HT-29 (cell line): Measurements from ENCODE around the gene COPZ1. TPM values are rescaled to one million over a fixed set of nuclear protein-coding genes. Genes with fewer than 3 reads are reported as not detected.
A peak's percentile ranks its signal among the peaks of the same experiment; 100 is the strongest.
"Not testable (repeated sequence)": the region's sequence is repeated elsewhere in the genome, so short reads cannot be mapped to it uniquely, and the experiment has no call there.

ENCODE experiments used
- DNase-seq: peaks from one replicate; pipeline ENCODE4 v3.0.0-alpha.2; 2015; ENCODE audit warnings: low spot score
- total RNA-seq: library from RNA; depleted of rRNA; stranded (reverse); fragments of >200 nt; shearing (Covaris generic); gene quantifications from 2 replicates; pipeline ENCODE4 v1.2.3, GENCODE V29; 2014; rRNA removed

Gene COPZ1
- 83.7 and 89.9 TPM in 2 replicates for total RNA-seq

- peak; percentile 98 for DNase-seq
Observed at GRCh38 chr12:54324617-54325441, at the start of gene COPZ1. Gene COPZ1, plus strand, starts transcription at chr12:54325131. Its CDS starts 33 bp downstream, at chr12:54325164.

- DNase-seq: no peak
Observed at GRCh38 chr12:54276368-54276767, 48.6 kb upstream of the COPZ1 start.

- DNase-seq: no peak
Observed at GRCh38 chr12:54277823-54278276, 47.1 kb upstream of the COPZ1 start.

- no peak for DNase-seq
Observed at GRCh38 chr12:54279227-54279631, 45.7 kb upstream of the COPZ1 start.

- DNase-seq: peak; percentile 100
Observed at GRCh38 chr12:54279632-54280467, 45.1 kb upstream of the COPZ1 start, which contains the start of gene CBX5. Gene CBX5, minus strand, starts transcription at chr12:54280122. Its CDS starts 22,472 bp downstream, at chr12:54257650.

GRCh38 chr12:54280468-54281260 lies 44.3 kb upstream of the COPZ1 start, which contains the start of gene HNRNPA1:
Gene HNRNPA1, plus strand, starts transcription at chr12:54280726. Its CDS starts 82 bp downstream, at chr12:54280808.
- peak; percentile 99 for DNase-seq

GRCh38 chr12:54281261-54281638 lies 43.7 kb upstream of the COPZ1 start:
- peak; percentile 44 for DNase-seq

- DNase-seq: not testable (repeated sequence)
Observed at GRCh38 chr12:54281694-54282093, 43.2 kb upstream of the COPZ1 start.

- no peak for DNase-seq
Observed at GRCh38 chr12:54282949-54283593, 41.9 kb upstream of the COPZ1 start.

- DNase-seq: not testable (repeated sequence)
Observed at GRCh38 chr12:54284070-54284780, 40.7 kb upstream of the COPZ1 start.

- no peak for DNase-seq
Observed at GRCh38 chr12:54285150-54286041, 39.5 kb upstream of the COPZ1 start.

- peak; percentile 35 for DNase-seq
Observed at GRCh38 chr12:54286042-54287030, 38.6 kb upstream of the COPZ1 start.

- no peak for DNase-seq
Observed at GRCh38 chr12:54287261-54288157, 37.4 kb upstream of the COPZ1 start.

GRCh38 chr12:54292083-54292930 lies 32.6 kb upstream of the COPZ1 start:
- DNase-seq: no peak

- DNase-seq: no peak
Observed at GRCh38 chr12:54292931-54293241, 32.0 kb upstream of the COPZ1 start.
